GM11168 (cell line): ENCODE results near the gene TIMM50.

ENCODE experiments used
- in situ Hi-C: fragments of 300-500 bp; cut with MboI; formaldehyde crosslinking; loops from one replicate; pipeline ENCODE4 v1.12.0; 2022; ENCODE audit warnings: low sequenced_read_pairs; ENCODE audit not compliant: unreplicated experiment

Gene TIMM50

GRCh38 chr19:39498798-39499642 is 18.4 kb downstream of the TIMM50 start, which contains the start of gene DLL3:
TSS of gene DLL3 (plus strand) at chr19:39498947. CDS start at chr19:39498975, 28 bp downstream.
- in situ Hi-C loops: no loop called here

GRCh38 chr19:39499932-39500331 is 19.3 kb downstream of the TIMM50 start:
- in situ Hi-C loops: no loop called here

- in situ Hi-C loops: no loop called here
These were observed 19.9 kb downstream of the TIMM50 start for GRCh38 chr19:39500543-39500942.

- in situ Hi-C loops: no loop called here
These were observed 20.7 kb downstream of the TIMM50 start for GRCh38 chr19:39501340-39501739.

GRCh38 chr19:39502640-39503417 is 22.2 kb downstream of the TIMM50 start:
- in situ Hi-C loops: no loop called here

- in situ Hi-C loops: no loop called here
These were observed 25.9 kb downstream of the TIMM50 start for GRCh38 chr19:39506598-39506943.

- in situ Hi-C loops: no loop called here
These were observed 26.5 kb downstream of the TIMM50 start for GRCh38 chr19:39506944-39507714.

GRCh38 chr19:39507715-39508364 is 27.2 kb downstream of the TIMM50 start:
- in situ Hi-C loops: no loop called here

GRCh38 chr19:39508629-39509028 is 28.0 kb downstream of the TIMM50 start:
- in situ Hi-C loops: no loop called here

GRCh38 chr19:39509233-39509632 is 28.6 kb downstream of the TIMM50 start:
- in situ Hi-C loops: no loop called here

GRCh38 chr19:39512988-39513387 is 32.4 kb downstream of the TIMM50 start:
- in situ Hi-C loops: no loop called here

GRCh38 chr19:39514840-39515550 is 34.4 kb downstream of the TIMM50 start, which contains the start of gene SELENOV:
TSS of gene SELENOV (plus strand) at chr19:39515139. CDS start at chr19:39515213, 74 bp downstream.
- in situ Hi-C loops: no loop called here

GRCh38 chr19:39515551-39516191 is 35.0 kb downstream of the TIMM50 start:
- in situ Hi-C loops: no loop called here

- in situ Hi-C loops: no loop called here
These were observed 35.6 kb downstream of the TIMM50 start for GRCh38 chr19:39516270-39516669.

GRCh38 chr19:39517432-39517831 is 36.8 kb downstream of the TIMM50 start:
- in situ Hi-C loops: no loop called here

GRCh38 chr19:39518458-39518857 is 37.8 kb downstream of the TIMM50 start:
- in situ Hi-C loops: no loop called here

- in situ Hi-C loops: no loop called here
These were observed 38.3 kb downstream of the TIMM50 start for GRCh38 chr19:39518975-39519374.

- in situ Hi-C loops: no loop called here
These were observed 40.2 kb downstream of the TIMM50 start for GRCh38 chr19:39520541-39521484.
